Spleen (tissue), 7 donors: Measurements from ENCODE around the gene KCNE5.

ENCODE experiments used
- CTCF ChIP-seq, 11 experiments: fragments of 200-600 bp in 7 of 11; fragments of 450-650 bp in 4 of 11; sonication (generic) in 4 of 11; IDR thresholded peaks in 8 of 11; conservative IDR thresholded peaks in 3 of 11; 1 replicate in 7 of 11; 2 replicates in 4 of 11; pipeline versions ENCODE4 v1.4.0 to v1.8.0; 2016 to 2021; ENCODE audit warnings: antibody characterized with exemption in 11 of 11, inconsistent platforms in 4 of 11, mild to moderate bottlenecking in 1 of 11
- POLR2AphosphoS5 ChIP-seq, 3 donors: sonication (generic); formaldehyde crosslinking; IDR thresholded peaks; one replicate each; pipeline ENCODE4 v1.5.1; 2017; ENCODE audit warnings: antibody characterized with exemption in 3 of 3
- donor health status: DM: no; HTN: no; CAD: no; lungs with moderate emphysema.
- donor health status: DM: no; HTN: no; CAD: no.
- donor health status: DM: no; HTN: no; CAD: no.

GRCh38 chrX:109624641-109625616, at the start of gene KCNE5:
- TF ChIP-seq POLR2AphosphoS5 (IDR thresholded peaks at IDR 0.05) = peak in 1 of 3 donors; percentile 54
- no peak for TF ChIP-seq CTCF (IDR thresholded peaks at IDR 0.05 in 8 of 11, conservative IDR thresholded peaks at IDR 0.05 in 3 of 11)
